ENCODE data around the gene EIF2S2. TPM values are rescaled to one million over a fixed set of nuclear protein-coding genes. Genes with fewer than 3 reads are reported as not detected.

EIF2S2 gene
- total RNA-seq, 1 experiment from 2014 or later, result 137 TPM

DNA sequence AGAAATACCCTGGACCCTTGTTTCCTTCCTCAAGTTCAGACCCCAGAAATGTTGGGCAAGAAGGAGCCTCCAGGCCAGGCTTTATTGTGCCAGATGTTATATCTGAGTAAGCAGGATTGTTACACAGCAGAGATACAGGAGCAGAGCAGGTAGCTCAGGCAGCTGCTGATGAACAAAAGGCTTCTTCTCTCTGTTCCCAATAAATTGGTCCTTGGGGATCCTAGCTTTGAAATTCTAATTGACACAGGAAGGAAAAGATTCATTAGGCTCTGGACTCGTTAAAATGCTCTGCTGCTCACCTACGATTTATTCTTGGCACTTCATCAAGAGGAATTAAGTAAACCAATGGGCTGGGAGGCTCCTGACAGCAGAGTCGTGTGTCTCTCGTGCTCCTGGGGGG is 64.1 kb downstream of the EIF2S2 start:
- Histone ChIP-seq H3K27ac (no peak overlapping the region), H3K36me3 (no peaks in the 10 kb centered on the region), H3K27me3 (no peaks in the 10 kb centered on the region), H3K4me3 (no peak overlapping the region), H3K9me3 (replicated peaks) (no peaks in the 10 kb centered on the region), H3K4me1 (peaks cover 13% of the 10 kb centered on the region)
- DNase-seq, result no peak

DNA sequence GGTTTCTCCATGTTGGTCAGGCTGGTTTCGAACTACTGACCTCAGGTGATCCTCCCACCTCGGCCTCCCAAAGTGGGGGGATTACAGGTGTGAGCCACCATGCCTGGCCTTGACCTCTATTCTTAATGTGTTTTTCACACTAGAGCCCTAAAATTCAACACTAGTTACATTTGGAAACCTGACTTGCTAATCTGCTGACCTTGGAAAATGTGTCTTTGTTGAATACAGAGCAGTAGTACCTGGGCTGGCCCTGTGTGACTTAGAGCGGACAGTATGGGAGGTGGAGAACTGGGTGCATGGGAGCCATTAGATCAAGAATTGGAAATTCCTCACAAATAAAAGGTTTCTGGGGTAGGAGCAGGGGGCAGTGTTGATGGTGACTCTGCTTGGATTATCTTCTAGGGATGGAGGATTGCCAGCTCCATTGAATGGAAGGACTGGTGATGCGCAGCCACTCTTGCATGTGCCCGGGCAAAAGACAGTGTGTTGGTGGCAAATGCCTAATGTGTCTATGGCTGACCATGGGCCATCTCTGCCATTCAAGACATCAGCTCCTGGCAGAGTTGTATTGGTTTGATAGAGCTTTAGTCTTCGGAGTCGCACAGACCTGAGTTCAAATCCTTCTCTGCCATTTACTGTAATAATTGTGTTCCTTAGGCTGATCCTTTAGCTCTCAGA is 64.9 kb downstream of the EIF2S2 start:
- H3K27me3 ChIP-seq, result no peaks in the 10 kb centered on the region
- H3K4me1 ChIP-seq, result peaks cover 13% of the 10 kb centered on the region
- no peak overlapping the region for H3K27ac ChIP-seq
- no peaks in the 10 kb centered on the region for H3K36me3 ChIP-seq
- no peak for DNase-seq
- H3K9me3 ChIP-seq (replicated peaks), result no peaks in the 10 kb centered on the region
- no peak overlapping the region for H3K4me3 ChIP-seq

DNA sequence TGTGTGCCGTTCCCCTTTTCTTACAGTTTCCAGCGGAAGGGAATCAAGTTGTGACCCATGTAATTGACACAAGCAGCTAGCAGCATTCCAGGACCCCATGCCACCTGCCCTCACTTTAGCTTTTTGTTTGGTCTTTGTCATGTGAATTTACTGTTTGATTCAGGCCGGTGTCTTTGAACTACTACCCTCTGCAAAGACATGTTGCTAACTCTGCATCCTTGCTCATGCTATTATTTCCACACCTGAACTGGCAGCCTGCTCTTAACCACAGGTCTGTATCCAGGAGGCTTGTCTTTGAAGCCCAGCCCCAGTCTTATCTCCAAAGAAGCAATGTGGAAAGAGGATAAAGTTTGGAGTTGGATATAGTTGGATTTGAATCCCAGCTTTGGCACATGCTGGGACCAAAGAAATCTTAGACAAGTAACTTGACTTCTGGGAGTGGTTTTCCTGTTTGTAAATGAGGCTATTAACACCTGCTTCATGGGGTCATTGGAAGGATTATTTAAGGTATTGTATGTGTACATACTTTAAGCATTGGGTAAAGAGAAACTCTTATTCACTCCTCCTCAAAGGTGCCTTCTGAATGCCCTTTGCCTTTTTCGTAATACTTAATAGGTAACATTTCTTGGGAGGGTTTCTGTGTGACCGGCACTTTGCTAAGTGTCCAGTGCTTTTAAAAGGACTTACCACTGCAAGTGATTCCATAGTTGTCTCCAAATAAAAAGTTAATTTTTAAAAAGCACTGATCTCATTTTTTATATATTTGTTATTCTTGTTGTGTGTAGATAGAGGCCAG is 65.9 kb downstream of the EIF2S2 start:
- H3K9me3 ChIP-seq (replicated peaks), result no peaks in the 10 kb centered on the region

DNA sequence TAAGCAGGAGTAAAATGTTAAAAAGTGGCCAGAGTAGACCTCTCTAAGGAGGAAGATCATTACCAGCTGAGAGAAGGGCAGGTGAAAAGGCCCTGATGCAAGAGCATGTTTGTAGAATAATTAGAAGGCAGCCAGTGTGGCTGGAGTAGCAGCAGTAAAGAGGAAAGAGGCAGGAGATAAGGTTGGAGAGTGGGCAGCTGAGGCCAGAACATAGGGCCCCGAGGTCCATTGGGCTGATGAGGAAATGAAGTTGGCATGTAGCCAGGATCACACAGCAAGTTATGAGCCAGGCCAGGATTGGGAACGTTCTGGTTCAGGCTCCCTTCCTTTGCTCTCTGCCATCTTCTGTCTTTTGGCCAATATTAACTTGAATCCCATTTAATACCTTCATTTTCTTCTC is 66.7 kb downstream of the EIF2S2 start:
- no peak overlapping the region for H3K27ac ChIP-seq
- H3K27me3 ChIP-seq, result no peaks in the 10 kb centered on the region
- H3K4me3 ChIP-seq, result no peak overlapping the region
- no peaks in the 10 kb centered on the region for H3K9me3 ChIP-seq (replicated peaks)
- peak in 1 of 2 experiments; percentile 44 for DNase-seq
- H3K36me3 ChIP-seq, result no peaks in the 10 kb centered on the region
- H3K4me1 ChIP-seq, result peaks cover 13% of the 10 kb centered on the region

More for the DNA sequence above, 65.9 kb downstream of the EIF2S2 start:
- H3K27me3 ChIP-seq, result no peaks in the 10 kb centered on the region
- no peak overlapping the region for H3K4me3 ChIP-seq
- no peak overlapping the region for H3K27ac ChIP-seq
- H3K4me1 ChIP-seq, result peaks cover 13% of the 10 kb centered on the region
- no peaks in the 10 kb centered on the region for H3K36me3 ChIP-seq
- no peak for DNase-seq

DNA sequence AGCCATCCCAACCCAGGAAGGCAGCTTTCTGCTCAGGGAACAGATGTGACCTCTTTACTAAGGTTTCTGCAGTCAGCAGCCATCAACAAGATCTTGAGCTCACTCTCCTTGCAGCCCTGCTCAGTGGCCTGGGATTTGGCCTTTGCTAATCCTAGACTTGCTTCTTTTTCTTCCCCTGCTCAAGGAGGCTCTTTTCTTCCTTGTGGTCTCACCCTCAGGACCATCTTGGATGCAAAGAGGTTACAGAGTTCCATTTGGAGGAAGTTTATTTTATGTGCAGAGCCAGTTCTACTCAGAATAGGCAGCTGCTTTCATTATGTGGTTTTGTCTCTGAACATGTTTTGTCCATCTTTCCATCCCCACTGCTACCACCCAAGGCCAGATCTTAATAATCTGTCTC is 69.0 kb downstream of the EIF2S2 start:
- no peak overlapping the region for H3K4me3 ChIP-seq
- H3K36me3 ChIP-seq, result peaks cover 5% of the 10 kb centered on the region; the same call in 1 of the 2 replicates
- H3K4me1 ChIP-seq, result peaks cover 23% of the 10 kb centered on the region
- H3K9me3 ChIP-seq (replicated peaks), result no peaks in the 10 kb centered on the region
- DNase-seq, result no peak
- H3K27ac ChIP-seq, result no peak overlapping the region
- H3K27me3 ChIP-seq, result no peaks in the 10 kb centered on the region

DNA sequence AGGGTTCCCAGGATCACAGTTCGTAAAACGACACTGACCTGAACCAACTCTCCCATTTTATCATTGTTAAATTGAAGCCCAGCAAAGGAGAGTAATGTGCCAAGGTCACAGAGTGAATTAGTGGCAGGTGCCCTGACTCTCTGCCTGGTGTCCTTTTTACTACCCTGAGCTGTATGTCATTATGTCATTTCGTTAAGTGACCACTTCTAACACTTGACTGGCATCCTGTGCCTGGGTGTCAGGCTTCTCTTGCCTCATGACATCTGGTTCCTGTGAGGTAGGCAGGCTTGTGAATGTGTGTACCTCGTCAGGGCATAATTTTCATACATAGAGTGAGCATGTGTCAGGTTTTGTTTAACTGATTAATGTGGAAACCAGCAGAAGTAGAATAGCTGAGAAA is 69.8 kb downstream of the EIF2S2 start:
- no peak overlapping the region for H3K4me3 ChIP-seq
- no peak overlapping the region for H3K27ac ChIP-seq
- no peaks in the 10 kb centered on the region for H3K27me3 ChIP-seq
- no peak for DNase-seq
- no peaks in the 10 kb centered on the region for H3K9me3 ChIP-seq (replicated peaks)
- H3K36me3 ChIP-seq, result peaks cover 5% of the 10 kb centered on the region; the same call in 1 of the 2 replicates
- peaks cover 29% of the 10 kb centered on the region for H3K4me1 ChIP-seq

DNA sequence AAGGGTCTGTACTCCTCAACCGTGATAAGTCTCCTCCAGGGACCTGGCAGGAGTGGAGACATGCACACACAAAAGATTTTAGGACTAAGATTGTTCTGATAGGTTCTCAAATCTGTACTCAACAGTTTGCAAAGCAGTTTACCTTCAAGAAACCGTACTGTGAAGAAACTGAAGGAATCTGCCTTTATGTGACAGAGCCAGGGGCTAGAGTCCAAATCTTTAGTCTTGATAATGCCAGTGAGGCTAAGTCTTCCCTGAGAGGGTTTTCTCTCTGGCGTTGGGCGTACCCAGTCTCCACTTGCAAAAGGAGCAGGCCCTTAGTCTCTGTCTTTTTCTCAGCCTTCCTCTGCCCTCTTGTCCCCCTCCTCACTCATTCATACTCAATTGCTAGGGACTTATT is 70.8 kb downstream of the EIF2S2 start:
- H3K9me3 ChIP-seq (replicated peaks), result no peaks in the 10 kb centered on the region
- H3K4me3 ChIP-seq, result no peak overlapping the region
- H3K27me3 ChIP-seq, result no peaks in the 10 kb centered on the region
- peaks cover 40% of the 10 kb centered on the region for H3K4me1 ChIP-seq
- peaks cover 5% of the 10 kb centered on the region; the same call in 1 of the 2 replicates for H3K36me3 ChIP-seq
- no peak for DNase-seq
- H3K27ac ChIP-seq, result no peak overlapping the region

DNA sequence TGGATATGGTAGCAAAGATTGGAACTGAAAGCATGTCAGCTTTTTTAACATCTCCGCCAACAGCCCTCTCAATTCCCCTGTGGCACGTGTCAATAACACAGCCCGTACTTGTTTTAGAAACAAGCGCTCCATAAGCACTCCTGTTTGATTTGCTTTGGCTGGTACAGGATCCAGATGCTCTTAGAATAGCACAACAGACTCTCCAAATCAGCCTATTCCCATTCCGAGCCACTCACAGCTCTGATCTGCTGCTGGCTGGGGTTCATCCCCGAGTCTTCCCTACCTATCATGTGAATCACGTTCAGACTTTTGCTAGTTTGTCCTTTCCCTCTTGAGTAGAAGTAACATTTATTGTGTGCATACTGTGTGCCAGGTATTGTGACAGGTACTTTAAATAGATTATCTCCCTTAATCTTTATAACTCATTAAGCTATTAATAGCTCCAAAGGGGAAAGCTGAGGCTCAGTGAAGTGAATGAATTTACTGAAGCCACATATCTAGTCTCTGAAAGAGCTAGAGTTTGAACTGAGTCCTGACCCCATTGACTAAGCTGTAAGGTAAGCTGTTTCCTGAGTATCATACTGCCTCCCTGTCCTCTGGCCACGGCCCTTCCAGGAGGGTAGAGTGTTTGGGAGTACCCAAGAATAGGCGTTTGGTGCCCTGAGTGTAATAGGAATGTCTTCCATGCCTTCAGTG is 71.6 kb downstream of the EIF2S2 start:
- H3K36me3 ChIP-seq, result peaks cover 7% of the 10 kb centered on the region; the same call in 1 of the 2 replicates
- H3K4me3 ChIP-seq, result no peak overlapping the region
- peaks cover 34% of the 10 kb centered on the region for H3K4me1 ChIP-seq
- no peaks in the 10 kb centered on the region for H3K27me3 ChIP-seq
- H3K27ac ChIP-seq, result no peak overlapping the region
- no peak for DNase-seq
- no peaks in the 10 kb centered on the region for H3K9me3 ChIP-seq (replicated peaks)

Other genes with a start within 250 kb of the EIF2S2 start
- gene RALY, start 118.3 kb downstream of the EIF2S2 start, total RNA-seq (2014; rRNA removed; shearing (Covaris generic)), result 162 and 172 TPM in 2 replicates
- not detected in 2 replicates for gene ASIP, start 129.2 kb upstream of the EIF2S2 start, total RNA-seq (2014; rRNA removed; shearing (Covaris generic))
- gene AHCY, start 191.1 kb upstream of the EIF2S2 start, total RNA-seq (2014; rRNA removed; shearing (Covaris generic)), result 240 and 251 TPM in 2 replicates